Measurements from ENCODE around the gene PAX7. TPM values are rescaled to one million over a fixed set of nuclear protein-coding genes. Genes with fewer than 3 reads are reported as not detected.

Gene PAX7
- polyA plus RNA-seq, 1 donor from 2014 or later: not detected

DNA sequence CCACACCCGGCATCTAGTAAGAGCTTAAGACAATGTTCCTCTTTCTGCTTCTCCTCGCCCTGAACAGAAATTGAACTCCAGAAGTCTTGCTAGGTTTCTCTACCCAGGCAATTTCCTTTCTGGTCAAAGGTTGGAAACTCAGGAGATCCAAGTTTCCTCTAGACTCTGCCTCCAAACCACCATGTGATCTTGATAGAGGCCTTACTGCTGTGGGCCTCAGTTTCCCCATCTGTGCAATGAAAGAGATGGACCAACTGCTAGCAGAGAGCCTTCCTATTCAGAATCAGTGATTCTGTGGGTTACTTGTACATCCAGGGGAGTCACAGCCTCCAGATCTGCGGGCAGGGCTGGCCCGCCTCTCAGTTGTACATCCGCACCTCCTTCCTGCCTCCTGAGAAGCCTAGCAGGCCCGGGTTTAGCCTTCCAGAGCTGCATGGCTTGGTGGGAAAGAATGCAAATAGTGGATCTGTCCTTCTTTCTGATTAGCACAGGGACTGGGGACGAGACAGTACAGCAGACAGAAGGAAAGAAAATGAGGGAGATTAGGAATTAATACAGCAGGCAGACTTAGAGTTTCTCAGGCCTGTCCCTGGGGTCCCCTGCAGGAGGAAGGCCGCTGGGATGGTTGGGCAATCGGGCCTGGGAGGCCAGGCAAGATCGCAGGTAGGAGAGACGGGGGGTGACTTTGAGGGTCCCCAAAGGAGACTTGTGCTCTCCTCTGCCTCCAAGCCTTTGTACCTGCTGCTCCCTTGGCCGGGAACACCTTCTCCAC is 83.9 kb downstream of the PAX7 start:
- Histone ChIP-seq H3K4me3 (ENCODE audit: low read length) (no peak overlapping the region), H3K27me3 (ENCODE audit: insufficient read depth, low read depth, low read length) (peaks cover 30% of the 10 kb centered on the region), H3K79me2 (replicated peaks; ENCODE audit: insufficient read depth, low read length) (no peaks in the 10 kb centered on the region), H2AFZ (ENCODE audit: low read depth, low read length) (no peak overlapping the region), H3K27ac (ENCODE audit: low read length) (no peak overlapping the region), H3K9me3 (ENCODE audit: low read length) (no peaks in the 10 kb centered on the region), H3K4me2 (ENCODE audit: low read length) (no peak overlapping the region), H3K9ac (ENCODE audit: low read length) (no peak overlapping the region), H3K36me3 (ENCODE audit: insufficient read depth, low read length) (no peaks in the 10 kb centered on the region), H4K20me1 (ENCODE audit: insufficient read depth) (no peaks in the 10 kb centered on the region), H3K9me2 (ENCODE audit: insufficient read depth, low read length) (no peaks in the 10 kb centered on the region), H3F3A (ENCODE audit: insufficient read depth, low read length, poor library complexity, severe bottlenecking) (no peaks in the 10 kb centered on the region)
- TF ChIP-seq, protein P1, sequence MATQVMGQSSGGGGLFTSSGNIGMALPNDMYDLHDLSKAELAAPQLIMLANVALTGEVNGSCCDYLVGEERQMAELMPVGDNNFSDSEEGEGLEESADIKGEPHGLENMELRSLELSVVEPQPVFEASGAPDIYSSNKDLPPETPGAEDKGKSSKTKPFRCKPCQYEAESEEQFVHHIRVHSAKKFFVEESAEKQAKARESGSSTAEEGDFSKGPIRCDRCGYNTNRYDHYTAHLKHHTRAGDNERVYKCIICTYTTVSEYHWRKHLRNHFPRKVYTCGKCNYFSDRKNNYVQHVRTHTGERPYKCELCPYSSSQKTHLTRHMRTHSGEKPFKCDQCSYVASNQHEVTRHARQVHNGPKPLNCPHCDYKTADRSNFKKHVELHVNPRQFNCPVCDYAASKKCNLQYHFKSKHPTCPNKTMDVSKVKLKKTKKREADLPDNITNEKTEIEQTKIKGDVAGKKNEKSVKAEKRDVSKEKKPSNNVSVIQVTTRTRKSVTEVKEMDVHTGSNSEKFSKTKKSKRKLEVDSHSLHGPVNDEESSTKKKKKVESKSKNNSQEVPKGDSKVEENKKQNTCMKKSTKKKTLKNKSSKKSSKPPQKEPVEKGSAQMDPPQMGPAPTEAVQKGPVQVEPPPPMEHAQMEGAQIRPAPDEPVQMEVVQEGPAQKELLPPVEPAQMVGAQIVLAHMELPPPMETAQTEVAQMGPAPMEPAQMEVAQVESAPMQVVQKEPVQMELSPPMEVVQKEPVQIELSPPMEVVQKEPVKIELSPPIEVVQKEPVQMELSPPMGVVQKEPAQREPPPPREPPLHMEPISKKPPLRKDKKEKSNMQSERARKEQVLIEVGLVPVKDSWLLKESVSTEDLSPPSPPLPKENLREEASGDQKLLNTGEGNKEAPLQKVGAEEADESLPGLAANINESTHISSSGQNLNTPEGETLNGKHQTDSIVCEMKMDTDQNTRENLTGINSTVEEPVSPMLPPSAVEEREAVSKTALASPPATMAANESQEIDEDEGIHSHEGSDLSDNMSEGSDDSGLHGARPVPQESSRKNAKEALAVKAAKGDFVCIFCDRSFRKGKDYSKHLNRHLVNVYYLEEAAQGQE (IDR thresholded peaks at IDR 0.05; ENCODE audit: borderline replicate concordance): no peak
- TF ChIP-seq EZH2 (IDR thresholded peaks at IDR 0.05; ENCODE audit: borderline replicate concordance, insufficient read depth, low read length, poor library complexity, severe bottlenecking) (no peak), POLR2AphosphoS5 (IDR thresholded peaks at IDR 0.05) (no peak), SMC3 (conservative IDR thresholded peaks at IDR 0.05; ENCODE audit: poor library complexity) (no peak), TAF1 (IDR thresholded peaks at IDR 0.05; ENCODE audit: low read depth) (no peak), RAD21 (conservative IDR thresholded peaks at IDR 0.05) (no peak), MXI1 (conservative IDR thresholded peaks at IDR 0.05; ENCODE audit: poor library complexity, severe bottlenecking) (no peak), EP300 (conservative IDR thresholded peaks at IDR 0.05; ENCODE audit: poor library complexity, severe bottlenecking) (no peak)
- TF ChIP-seq, protein P2, sequence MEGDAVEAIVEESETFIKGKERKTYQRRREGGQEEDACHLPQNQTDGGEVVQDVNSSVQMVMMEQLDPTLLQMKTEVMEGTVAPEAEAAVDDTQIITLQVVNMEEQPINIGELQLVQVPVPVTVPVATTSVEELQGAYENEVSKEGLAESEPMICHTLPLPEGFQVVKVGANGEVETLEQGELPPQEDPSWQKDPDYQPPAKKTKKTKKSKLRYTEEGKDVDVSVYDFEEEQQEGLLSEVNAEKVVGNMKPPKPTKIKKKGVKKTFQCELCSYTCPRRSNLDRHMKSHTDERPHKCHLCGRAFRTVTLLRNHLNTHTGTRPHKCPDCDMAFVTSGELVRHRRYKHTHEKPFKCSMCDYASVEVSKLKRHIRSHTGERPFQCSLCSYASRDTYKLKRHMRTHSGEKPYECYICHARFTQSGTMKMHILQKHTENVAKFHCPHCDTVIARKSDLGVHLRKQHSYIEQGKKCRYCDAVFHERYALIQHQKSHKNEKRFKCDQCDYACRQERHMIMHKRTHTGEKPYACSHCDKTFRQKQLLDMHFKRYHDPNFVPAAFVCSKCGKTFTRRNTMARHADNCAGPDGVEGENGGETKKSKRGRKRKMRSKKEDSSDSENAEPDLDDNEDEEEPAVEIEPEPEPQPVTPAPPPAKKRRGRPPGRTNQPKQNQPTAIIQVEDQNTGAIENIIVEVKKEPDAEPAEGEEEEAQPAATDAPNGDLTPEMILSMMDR (IDR thresholded peaks at IDR 0.05; ENCODE audit: poor library complexity, severe bottlenecking): no peak

DNA sequence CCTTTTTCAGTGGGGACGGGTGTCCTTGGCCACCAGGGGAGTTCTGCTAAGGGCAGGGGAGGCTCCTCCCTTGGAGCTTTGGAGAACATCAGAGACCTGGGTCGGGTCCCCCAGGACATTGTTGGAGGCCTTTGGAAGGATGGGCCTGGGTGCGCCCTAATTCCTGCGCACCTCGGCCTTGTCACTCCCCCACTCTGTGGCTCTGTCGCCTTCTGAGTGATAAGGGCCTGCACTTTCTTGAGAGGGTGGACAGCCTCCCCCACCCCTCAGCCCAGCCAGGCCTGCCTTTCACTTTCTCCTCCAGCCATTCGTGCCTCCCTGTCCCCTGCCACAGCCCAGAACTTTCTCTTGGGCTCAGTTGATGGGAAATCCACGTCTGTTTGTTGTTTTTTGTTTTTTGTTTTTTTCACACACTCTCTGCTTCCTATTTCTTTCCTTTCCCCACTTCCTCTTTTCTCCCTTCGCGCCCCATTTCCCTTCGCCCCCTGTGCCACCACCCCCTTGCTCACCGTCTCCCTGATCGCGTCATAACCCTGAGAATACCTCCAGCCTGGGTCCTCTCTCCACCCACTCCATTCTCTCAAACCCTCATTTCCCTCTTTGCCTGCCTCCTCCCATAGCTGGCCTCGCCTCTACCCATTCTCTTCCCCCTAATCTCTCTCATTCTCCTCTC is 85.6 kb downstream of the PAX7 start:
- no peaks in the 10 kb centered on the region for H3F3A ChIP-seq (ENCODE audit: insufficient read depth, low read length, poor library complexity, severe bottlenecking)
- no peaks in the 10 kb centered on the region for H3K36me3 ChIP-seq (ENCODE audit: insufficient read depth, low read length)
- no peak overlapping the region for H2AFZ ChIP-seq (ENCODE audit: low read depth, low read length)
- no peaks in the 10 kb centered on the region for H3K9me3 ChIP-seq (ENCODE audit: low read length)
- H3K9ac ChIP-seq (ENCODE audit: low read length): peak overlapping the region; percentile 38
- H3K79me2 ChIP-seq (replicated peaks; ENCODE audit: insufficient read depth, low read length): no peaks in the 10 kb centered on the region
- peak overlapping the region; percentile 49 for H3K4me3 ChIP-seq (ENCODE audit: low read length)
- no peak overlapping the region for H3K27ac ChIP-seq (ENCODE audit: low read length)
- no peaks in the 10 kb centered on the region for H4K20me1 ChIP-seq (ENCODE audit: insufficient read depth)
- no peak for TF ChIP-seq SMC3 (conservative IDR thresholded peaks at IDR 0.05; ENCODE audit: poor library complexity)
- TF ChIP-seq RAD21 (conservative IDR thresholded peaks at IDR 0.05): no peak
- no peak overlapping the region for H3K4me2 ChIP-seq (ENCODE audit: low read length)
- H3K9me2 ChIP-seq (ENCODE audit: insufficient read depth, low read length): no peaks in the 10 kb centered on the region
- H3K27me3 ChIP-seq (ENCODE audit: insufficient read depth, low read depth, low read length): peaks cover 30% of the 10 kb centered on the region
